NCI-H748 treated with DMSO at 0.1 percent for 48 hours (cell line): ENCODE measurements around the gene PYGM.
"Not testable (repeated sequence)": the region's sequence is repeated elsewhere in the genome, so short reads cannot be mapped to it uniquely, and the experiment has no call there.

Experiments
- DNase-seq: peaks from one replicate; lab custom pipeline; 2025; lab: John Stamatoyannopoulos, UW

PYGM gene

GRCh38 chr11:64716473-64717267 is 43.1 kb downstream of the PYGM start:
- no peak for DNase-seq

GRCh38 chr11:64715756-64716472 is 43.9 kb downstream of the PYGM start:
- DNase-seq = no peak

- DNase-seq = no peak
These were observed 44.7 kb downstream of the PYGM start for GRCh38 chr11:64715110-64715509.

GRCh38 chr11:64714666-64715065 is 45.1 kb downstream of the PYGM start:
- no peak for DNase-seq

- DNase-seq = no peak
These were observed 45.9 kb downstream of the PYGM start for GRCh38 chr11:64713781-64714363.

- peak; percentile 23 for DNase-seq
These were observed 46.6 kb downstream of the PYGM start for GRCh38 chr11:64713016-64713707.

- DNase-seq = no peak
These were observed 47.3 kb downstream of the PYGM start for GRCh38 chr11:64712430-64713015.

GRCh38 chr11:64711956-64712362 is 47.8 kb downstream of the PYGM start:
- no peak for DNase-seq

GRCh38 chr11:64711138-64711955 is 48.4 kb downstream of the PYGM start:
- DNase-seq = no peak

- DNase-seq = no peak
These were observed 49.2 kb downstream of the PYGM start for GRCh38 chr11:64710418-64711137.

- no peak for DNase-seq
These were observed 54.3 kb downstream of the PYGM start for GRCh38 chr11:64705501-64705900.

GRCh38 chr11:64703048-64703447 is 56.7 kb downstream of the PYGM start:
- DNase-seq = no peak

- not testable (repeated sequence) for DNase-seq
These were observed 57.8 kb downstream of the PYGM start for GRCh38 chr11:64701956-64702355.

- no peak for DNase-seq
These were observed 61.3 kb downstream of the PYGM start for GRCh38 chr11:64698427-64698826.

- no peak for DNase-seq
These were observed 62.0 kb downstream of the PYGM start for GRCh38 chr11:64697663-64698375.
